Measurements from ENCODE around the gene WDR4.
"Not testable (repeated sequence)": the region's sequence is repeated elsewhere in the genome, so short reads cannot be mapped to it uniquely, and the experiment has no call there.

Gene WDR4

GRCh38 chr21:42852925-42853570, 26.3 kb downstream of the WDR4 start:
- no peak for DNase-seq (ENCODE audit: low read depth)

- no peak for DNase-seq (ENCODE audit: low read depth)
Observed at GRCh38 chr21:42851812-42852665, 27.3 kb downstream of the WDR4 start.

DNA sequence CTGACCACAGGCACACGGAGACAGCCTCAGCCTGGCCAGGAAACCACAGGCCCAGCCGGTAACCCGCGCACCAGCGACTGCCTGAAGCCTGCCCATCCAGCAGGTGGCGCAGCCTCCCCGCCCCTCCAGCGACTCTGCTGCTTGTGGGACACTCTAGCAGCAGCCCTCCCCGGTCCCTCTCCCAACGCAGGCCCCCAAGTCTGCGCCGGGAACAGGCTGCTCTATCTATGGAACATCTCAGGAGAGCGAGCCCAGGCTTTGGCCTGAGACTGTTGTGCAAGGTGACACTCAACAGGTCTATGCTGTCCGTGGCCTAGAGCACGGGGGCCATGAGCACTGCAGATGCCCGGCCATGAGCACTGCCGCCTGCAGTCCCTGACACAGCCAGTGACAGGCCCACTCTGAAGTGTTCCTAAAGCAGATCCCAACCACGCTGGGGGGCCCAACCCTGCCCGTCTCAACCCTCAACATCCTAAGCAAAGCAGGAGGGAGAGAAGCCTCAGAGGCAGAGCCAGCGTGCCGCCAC, 28.4 kb downstream of the WDR4 start:
- peak; percentile 74 for DNase-seq (ENCODE audit: low read depth)

- DNase-seq (ENCODE audit: low read depth): no peak
Observed at GRCh38 chr21:42850463-42850862, 28.9 kb downstream of the WDR4 start.

DNA sequence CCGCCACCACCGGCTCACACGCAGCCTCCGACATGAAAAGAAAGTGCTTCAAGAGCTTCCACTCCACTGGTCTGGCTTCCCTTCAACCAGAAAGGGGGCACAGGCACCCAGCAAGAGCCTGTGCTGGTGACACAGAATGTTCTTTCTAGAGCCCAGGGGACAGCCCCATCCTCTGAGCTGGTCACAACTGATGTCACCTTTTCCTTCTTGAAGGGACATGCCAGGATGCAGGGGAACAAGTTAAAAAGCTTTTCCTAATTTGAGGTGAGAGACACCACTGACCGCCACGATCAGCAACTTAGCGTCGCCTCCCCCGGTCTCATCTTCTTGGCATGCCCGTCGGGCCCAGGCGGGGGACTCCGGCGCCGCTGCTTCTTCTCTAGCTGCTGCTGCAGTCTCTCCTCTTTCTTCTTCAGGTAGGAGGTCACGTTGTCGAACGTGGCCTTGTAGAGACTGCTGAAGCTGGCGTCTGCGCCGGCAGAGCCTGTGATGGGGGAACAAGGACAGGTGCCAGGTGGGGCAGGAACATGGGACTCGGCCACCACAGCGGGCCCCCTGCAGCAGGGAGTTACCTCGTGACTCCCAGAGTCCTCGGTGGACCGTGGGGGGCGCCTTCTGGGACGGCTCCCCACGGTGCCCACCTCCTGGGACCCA, 29.5 kb downstream of the WDR4 start:
- DNase-seq (ENCODE audit: low read depth): no peak

GRCh38 chr21:42848932-42849758, 30.2 kb downstream of the WDR4 start:
- no peak for DNase-seq (ENCODE audit: low read depth)

GRCh38 chr21:42848144-42848931, 31.0 kb downstream of the WDR4 start:
- DNase-seq (ENCODE audit: low read depth): not testable (repeated sequence)

GRCh38 chr21:42847726-42848125, 31.6 kb downstream of the WDR4 start:
- no peak for DNase-seq (ENCODE audit: low read depth)

- no peak for DNase-seq (ENCODE audit: low read depth)
Observed at GRCh38 chr21:42847051-42847707, 32.2 kb downstream of the WDR4 start.

DNA sequence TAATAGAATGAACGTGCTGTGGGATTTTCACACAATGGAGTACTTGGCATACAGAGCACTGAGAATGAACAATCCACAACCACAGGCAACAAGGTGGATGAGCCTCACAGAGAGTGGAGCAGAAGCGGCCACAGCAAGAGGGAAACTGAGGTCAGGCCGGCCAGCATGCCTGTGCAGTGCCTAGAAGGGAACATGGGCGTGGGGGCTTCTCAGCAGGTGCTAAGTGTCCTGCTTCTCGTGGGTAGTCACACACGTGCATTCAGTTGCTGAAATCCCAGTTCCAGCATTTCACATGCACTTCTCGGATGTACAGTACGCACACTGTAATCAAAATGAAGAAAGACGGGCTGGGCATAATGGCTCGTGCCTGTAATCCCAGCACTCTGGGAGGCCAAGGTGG, 33.1 kb downstream of the WDR4 start:
- no peak for DNase-seq (ENCODE audit: low read depth)

DNA sequence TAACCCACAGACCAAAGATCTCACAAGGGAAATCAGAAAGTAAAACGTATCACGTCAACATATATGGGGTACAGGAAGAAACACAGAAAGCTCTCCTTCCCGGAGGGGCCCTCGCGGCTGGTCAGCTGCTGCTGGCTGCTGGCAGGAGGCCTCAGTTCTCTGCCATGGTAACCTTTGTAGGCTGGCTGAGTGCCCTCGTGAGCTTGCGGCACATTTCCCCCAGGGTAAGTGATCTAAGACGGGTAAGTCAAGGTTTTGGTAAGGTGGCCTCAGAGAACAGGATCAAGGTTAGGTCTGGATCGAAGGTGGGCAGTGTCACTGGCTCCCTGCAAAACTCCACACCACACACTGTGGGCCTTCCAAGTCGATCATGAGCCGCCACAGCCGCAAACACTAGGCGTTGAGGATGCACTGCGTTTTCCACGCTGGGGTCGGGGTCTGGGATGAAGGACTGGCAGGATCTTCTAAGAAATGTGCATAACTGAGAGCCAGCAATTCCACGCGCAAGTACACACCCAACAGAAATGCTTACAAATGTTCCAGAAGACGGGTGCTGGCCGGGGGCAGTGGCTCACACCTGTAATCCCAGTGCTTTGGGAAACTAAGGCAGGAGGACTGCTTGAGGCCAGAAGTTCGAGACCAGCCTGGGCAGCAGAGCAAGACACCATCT, 33.9 kb downstream of the WDR4 start:
- DNase-seq (ENCODE audit: low read depth): no peak

DNA sequence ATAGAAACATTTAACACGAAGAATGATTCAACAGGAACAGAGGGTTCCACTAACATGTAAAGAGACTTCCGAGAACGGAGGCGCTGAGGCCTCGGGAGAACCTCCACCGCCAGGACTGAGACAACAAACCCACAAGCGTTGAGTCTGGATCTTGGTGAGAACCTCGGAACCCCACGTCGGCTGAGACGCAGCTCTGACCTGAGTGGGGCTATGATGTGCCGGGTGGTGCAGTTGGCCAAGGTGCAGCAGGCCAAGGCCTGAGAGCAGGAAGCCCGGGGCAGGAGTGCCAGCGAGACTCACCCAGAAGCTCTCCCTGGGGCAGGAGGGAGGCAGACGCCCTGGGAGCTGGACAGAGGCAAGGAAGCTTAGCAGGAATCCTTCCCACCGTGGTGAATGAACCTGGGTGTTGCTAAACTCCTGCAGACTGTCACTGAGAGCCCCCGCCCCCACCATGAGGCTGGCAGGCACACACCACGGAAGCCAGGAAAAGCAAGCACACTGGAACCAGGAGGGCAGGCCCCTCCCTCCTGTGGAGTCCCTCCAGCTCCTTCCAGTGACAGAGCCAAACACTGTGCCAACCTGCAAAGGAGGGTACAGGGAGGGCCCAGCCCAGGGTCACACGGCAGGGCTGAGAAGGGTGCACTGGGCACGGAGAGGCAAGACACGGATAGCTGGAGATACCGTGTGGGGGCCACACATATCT, 34.8 kb downstream of the WDR4 start:
- DNase-seq (ENCODE audit: low read depth): no peak

GRCh38 chr21:42843056-42843455, 36.3 kb downstream of the WDR4 start:
- DNase-seq (ENCODE audit: low read depth): no peak

DNA sequence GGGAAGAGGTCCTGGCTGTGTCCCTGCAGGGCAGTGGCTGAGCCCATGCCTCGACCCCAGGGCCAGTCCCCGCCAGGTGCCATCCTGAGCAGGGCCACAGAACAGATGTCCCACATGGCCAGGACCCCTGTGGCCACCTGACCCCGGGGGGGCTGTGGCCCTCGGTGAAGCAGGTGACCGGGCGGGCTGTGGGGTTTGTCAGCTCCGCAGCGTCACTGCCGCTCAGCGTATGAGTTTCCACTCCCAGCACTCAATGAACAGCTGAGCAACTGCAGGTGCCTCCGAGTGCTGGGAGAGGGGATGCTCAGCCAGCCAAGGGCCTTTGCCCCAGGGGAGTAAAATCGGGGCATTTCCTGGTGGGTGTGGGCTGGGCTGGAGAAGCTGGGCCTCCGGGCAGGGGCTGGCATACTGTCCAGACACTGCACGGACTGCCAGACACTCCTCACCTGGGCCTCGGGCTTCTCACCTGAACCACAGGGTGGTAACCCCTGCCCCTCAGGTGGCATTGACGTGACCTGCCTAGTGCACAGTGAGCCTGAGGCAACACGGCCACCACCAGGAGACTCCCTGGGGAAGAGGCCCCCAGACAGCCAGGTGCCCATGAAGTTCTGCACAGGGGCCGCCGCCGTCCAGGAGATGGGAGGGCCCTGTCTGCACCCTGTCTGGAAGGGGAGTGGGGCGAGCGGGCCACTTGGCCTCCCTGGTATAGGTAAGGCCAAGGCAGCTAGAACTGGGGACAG, 37.3 kb downstream of the WDR4 start:
- not testable (repeated sequence) for DNase-seq (ENCODE audit: low read depth)

DNA sequence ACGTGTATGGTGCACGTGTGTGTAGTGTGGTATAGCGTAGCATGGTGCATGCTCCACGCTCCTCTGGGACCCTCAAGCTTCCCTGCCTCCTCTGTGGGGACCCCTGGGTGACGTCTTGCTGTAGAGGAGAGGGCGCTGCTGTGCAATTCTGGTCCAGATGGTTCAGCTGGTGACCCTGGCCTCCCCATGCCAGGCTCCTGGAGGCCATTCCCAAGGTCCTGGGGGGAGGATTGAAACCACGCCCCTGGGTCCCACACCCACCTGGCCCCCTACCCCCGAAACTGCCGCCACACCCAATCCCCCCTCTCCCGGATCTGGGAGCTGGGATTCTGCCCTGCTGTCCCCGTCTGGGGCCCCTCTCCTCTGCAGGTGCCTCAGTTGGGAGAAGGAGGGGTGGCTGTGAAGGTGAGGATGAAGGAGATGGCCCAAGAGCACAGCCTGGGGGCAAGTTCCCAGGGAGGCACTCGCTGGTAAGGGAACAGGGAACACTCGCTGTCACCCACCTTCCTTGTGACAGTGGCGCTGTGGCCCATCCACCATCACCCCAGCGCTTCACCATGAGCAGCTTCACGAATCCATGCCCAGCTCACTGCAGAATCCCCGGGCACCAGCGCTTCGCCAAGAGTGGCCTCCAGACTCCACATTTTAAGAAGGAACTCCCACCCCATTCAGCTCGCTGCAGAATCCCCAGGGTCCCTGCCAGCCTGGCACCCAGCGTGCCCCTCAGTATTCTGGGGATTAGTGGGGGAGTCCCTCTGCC, 38.0 kb downstream of the WDR4 start:
- DNase-seq (ENCODE audit: low read depth): no peak

DNA sequence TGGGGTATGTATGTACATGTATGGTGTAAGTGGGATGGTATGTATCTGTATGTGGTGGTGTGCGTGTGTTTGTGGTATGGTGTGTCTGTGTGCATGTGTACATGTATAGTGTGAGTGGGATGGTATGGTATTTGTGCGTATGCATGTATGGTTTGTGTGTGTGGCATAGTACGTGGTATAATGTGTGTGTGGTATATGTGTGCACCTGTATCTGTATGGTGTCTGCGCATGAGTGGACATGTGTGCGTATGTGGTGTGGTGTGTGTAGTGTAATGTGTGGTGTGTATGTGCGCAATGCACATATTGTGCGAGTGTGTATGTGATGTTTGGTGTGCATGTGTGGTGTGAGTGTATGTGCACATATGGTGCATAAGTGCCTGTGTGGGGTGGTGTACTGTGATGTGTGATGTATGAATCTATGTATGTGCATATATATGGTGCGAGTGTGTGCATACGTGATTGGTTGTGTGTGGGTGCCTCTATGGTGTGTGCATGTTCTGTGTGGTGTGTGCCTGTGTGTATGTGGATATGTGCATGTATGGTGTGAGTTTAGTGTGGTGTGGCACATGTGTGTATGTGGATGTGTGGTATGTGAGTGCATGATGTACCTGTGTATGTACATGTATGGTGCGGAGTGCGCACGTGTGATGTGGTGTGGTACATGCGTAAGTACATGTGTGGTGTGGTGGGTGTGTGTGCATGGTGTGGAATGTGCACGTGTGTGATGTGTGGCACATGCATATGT, 38.8 kb downstream of the WDR4 start:
- DNase-seq (ENCODE audit: low read depth): no peak

All from CMK (cell line).